Liver (tissue), 3 donors: Measurements from ENCODE around the gene TRIM15.

ENCODE experiments used
- CTCF ChIP-seq: fragments of 150-350 bp; IDR thresholded peaks from 2 replicates; pipeline ENCODE4 v1.5.1; 2017; ENCODE audit warnings: improper control_type of control experiment, low read depth, low read length; ENCODE audit not compliant: missing input control
- MAX ChIP-seq: IDR thresholded peaks from 2 replicates; pipeline ENCODE4 v1.6.1; 2016; ENCODE audit warnings: antibody characterized with exemption
- SP1 ChIP-seq: IDR thresholded peaks from 2 replicates; pipeline ENCODE4 v1.6.1; 2018; ENCODE audit warnings: antibody characterized with exemption, mild to moderate bottlenecking
- TAF1 ChIP-seq: conservative IDR thresholded peaks from 2 replicates; pipeline ENCODE4 v1.6.1; 2016; ENCODE audit warnings: antibody characterized with exemption, mild to moderate bottlenecking
- YY1 ChIP-seq: IDR thresholded peaks from 2 replicates; pipeline ENCODE4 v1.6.1; 2016; ENCODE audit warnings: antibody characterized with exemption, mild to moderate bottlenecking
- ZBTB33 ChIP-seq: IDR thresholded peaks from 2 replicates; pipeline ENCODE4 v1.6.1; 2016; ENCODE audit warnings: antibody characterized with exemption
- donor health status: healthy.
- donor health status: healthy.

DNA sequence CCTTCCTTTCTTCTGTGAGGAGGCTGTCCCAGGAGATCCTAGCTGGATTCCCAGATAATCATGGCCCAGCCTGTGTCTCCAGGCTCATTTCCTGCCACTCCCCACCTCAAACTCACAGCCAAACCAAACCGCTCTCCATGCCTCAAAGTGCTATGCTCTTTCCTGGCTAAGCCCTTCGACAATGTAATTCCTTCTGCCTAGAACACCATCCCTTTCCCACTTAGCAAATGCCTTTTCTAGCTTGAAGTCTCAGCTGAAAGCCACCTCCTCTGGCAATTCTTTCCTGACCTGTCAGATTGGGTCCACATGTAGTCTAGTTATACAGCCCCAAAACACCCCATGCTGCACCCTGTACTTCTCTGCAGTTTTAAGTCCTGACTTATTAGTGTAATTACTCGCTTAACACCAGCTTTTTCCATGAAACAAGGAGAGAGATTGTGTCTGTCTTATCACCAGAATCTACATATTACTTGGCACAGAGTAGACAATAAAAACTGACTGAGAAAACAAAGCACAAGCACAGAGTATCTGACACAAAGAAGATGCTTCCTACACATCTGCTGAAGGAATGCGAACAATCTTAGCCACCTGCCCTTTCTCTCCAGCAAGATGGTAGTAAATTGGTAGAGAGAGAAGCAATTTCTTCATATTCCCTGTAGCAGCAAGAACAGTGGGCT is 44.4 kb downstream of the TRIM15 start:
- TF ChIP-seq CTCF (no peak), YY1 (no peak), SP1 (no peak), TAF1 (no peak), ZBTB33 (no peak), MAX (no peak)
